MM.1S (cell line): ENCODE results near the gene PHF8.

ENCODE experiments used
- CTCF ChIP-seq: fragments of 300-600 bp; sonication (generic); IDR thresholded peaks from 2 replicates; pipeline ENCODE4 v1.5.1; 2016; ENCODE audit warnings: antibody characterized with exemption, low read length, mixed read lengths
- EZH2 ChIP-seq: fragments of 300-600 bp; sonication (generic); optimal IDR thresholded peaks from 2 replicates; pipeline ENCODE3; 2017; ENCODE audit warnings: low read depth, mild to moderate bottlenecking, antibody characterized with exemption, low read length, mixed read lengths
- EZH2phosphoT487 ChIP-seq: fragments of 300-600 bp; sonication (generic); IDR thresholded peaks from 2 replicates; pipeline ENCODE4 v1.6.1; 2018; ENCODE audit warnings: antibody characterized with exemption, low read length

GRCh38 chrX:54066841-54067240 is 22.6 kb upstream of the PHF8 start:
- TF ChIP-seq CTCF = no peak
- no peak for TF ChIP-seq EZH2phosphoT487
- no peak for TF ChIP-seq EZH2
